OCI-LY1 (cell line): ENCODE data around the gene RFX8.

Source experiments
- H2AFZ ChIP-seq: fragments of 200-600 bp; sonication (generic), shearing (Covaris generic); 2 replicates; pipeline ENCODE4 v1.6.0; 2014; ENCODE audit warnings: antibody characterized with exemption, mild to moderate bottlenecking, low read length
- H3F3A ChIP-seq: fragments of 200-600 bp; sonication (generic), shearing (Covaris generic); 2 replicates; pipeline ENCODE4 v1.6.0; 2014; ENCODE audit warnings: mild to moderate bottlenecking, antibody characterized with exemption, low read length, moderate library complexity; ENCODE audit not compliant: insufficient read depth
- H3K27ac ChIP-seq: fragments of 200-600 bp; sonication (generic); 2 replicates; pipeline ENCODE4 v1.5.1; 2014; ENCODE audit warnings: low read length, mixed run types, mild to moderate bottlenecking, low read depth; ENCODE audit not compliant: poor library complexity, severe bottlenecking
- H3K27me3 ChIP-seq: fragments of 200-600 bp; sonication (generic); 2 replicates; pipeline ENCODE4 v1.6.0; 2014; ENCODE audit warnings: antibody characterized with exemption, mild to moderate bottlenecking, low read length, moderate library complexity; ENCODE audit not compliant: insufficient read depth
- H3K36me3 ChIP-seq: fragments of 200-600 bp; sonication (generic); 2 replicates; pipeline ENCODE4 v1.6.1; 2014; ENCODE audit warnings: mild to moderate bottlenecking, antibody characterized with exemption, low read length, moderate library complexity, mixed read lengths; ENCODE audit not compliant: insufficient read depth
- H3K4me1 ChIP-seq: fragments of 200-600 bp; sonication (generic); 2 replicates; pipeline ENCODE4 v1.5.1; 2014; ENCODE audit warnings: mild to moderate bottlenecking, low read length, moderate library complexity; ENCODE audit not compliant: insufficient read depth, severe bottlenecking
- H3K4me2 ChIP-seq: fragments of 200-600 bp; sonication (generic), shearing (Covaris generic); 2 replicates; pipeline ENCODE4 v1.6.1; 2014; ENCODE audit warnings: low read length
- H3K4me3 ChIP-seq: fragments of 200-600 bp; sonication (generic); 2 replicates; pipeline ENCODE4 v1.5.1; 2014; ENCODE audit warnings: low read length, low read depth, mild to moderate bottlenecking, mixed read lengths; ENCODE audit not compliant: poor library complexity, severe bottlenecking
- H3K79me2 ChIP-seq: fragments of 200-600 bp; shearing (Covaris generic); 2 replicates; pipeline ENCODE4 v1.6.1; 2016; ENCODE audit warnings: mixed run types, low read length, mixed read lengths; ENCODE audit not compliant: insufficient read depth
- H3K9ac ChIP-seq: fragments of 200-600 bp; sonication (generic), shearing (Covaris generic); 2 replicates; pipeline ENCODE4 v1.6.1; 2014; ENCODE audit warnings: mild to moderate bottlenecking, low read length, mixed read lengths
- H3K9me2 ChIP-seq: fragments of 200-600 bp; sonication (generic), shearing (Covaris generic); 2 replicates; pipeline ENCODE4 v1.6.1; 2014; ENCODE audit warnings: low read depth, mild to moderate bottlenecking, low read length, mixed read lengths
- H3K9me3 ChIP-seq: fragments of 200-600 bp; shearing (Covaris generic); 2 replicates; pipeline ENCODE4 v1.6.1; 2014; ENCODE audit warnings: low read length, mixed read lengths
- H4K20me1 ChIP-seq: fragments of 200-600 bp; sonication (generic), shearing (Covaris generic); 2 replicates; pipeline ENCODE4 v1.6.0; 2016; ENCODE audit warnings: mild to moderate bottlenecking, low read length; ENCODE audit not compliant: insufficient read depth
- CTCF ChIP-seq: fragments of 200-600 bp; sonication (generic), shearing (Covaris generic); IDR thresholded peaks from 2 replicates; pipeline ENCODE4 v1.5.1; 2017; ENCODE audit warnings: mild to moderate bottlenecking, antibody characterized with exemption, low read length, moderate library complexity, mixed read lengths
- EZH2 ChIP-seq: fragments of 200-600 bp; sonication (generic), shearing (Covaris generic); IDR thresholded peaks from 2 replicates; pipeline ENCODE4 v1.8.0; 2017; ENCODE audit warnings: borderline replicate concordance, mixed run types, mild to moderate bottlenecking, antibody characterized with exemption, low read length, moderate library complexity, mixed read lengths

RFX8 gene

GRCh38 chr2:101395545-101396315 lies 79.2 kb downstream of the RFX8 start:
- Histone ChIP-seq H3K27ac (no peak overlapping the region), H3K27me3 (no peaks in the 10 kb centered on the region), H3K4me3 (no peak overlapping the region), H3K79me2 (no peaks in the 10 kb centered on the region), H4K20me1 (no peaks in the 10 kb centered on the region), H2AFZ (no peak overlapping the region), H3K9ac (no peak overlapping the region), H3K9me2 (no peaks in the 10 kb centered on the region), H3K9me3 (no peaks in the 10 kb centered on the region), H3K4me1 (no peaks in the 10 kb centered on the region), H3K36me3 (no peaks in the 10 kb centered on the region), H3F3A (no peaks in the 10 kb centered on the region), H3K4me2 (no peak overlapping the region)
- TF ChIP-seq EZH2: no peak
- no peak for TF ChIP-seq CTCF

GRCh38 chr2:101388232-101388631 lies 86.7 kb downstream of the RFX8 start:
- Histone ChIP-seq H3K27ac (no peak overlapping the region), H2AFZ (no peak overlapping the region), H3K36me3 (no peaks in the 10 kb centered on the region), H3K9ac (no peak overlapping the region), H3K9me3 (no peaks in the 10 kb centered on the region), H3K27me3 (no peaks in the 10 kb centered on the region), H3K4me1 (no peaks in the 10 kb centered on the region), H3K4me2 (no peak overlapping the region), H4K20me1 (no peaks in the 10 kb centered on the region), H3K4me3 (no peak overlapping the region), H3K79me2 (no peaks in the 10 kb centered on the region), H3F3A (no peaks in the 10 kb centered on the region), H3K9me2 (no peaks in the 10 kb centered on the region)
- TF ChIP-seq EZH2 (no peak), CTCF (no peak)

- no peak within 1 kb of the TSS for H2AFZ ChIP-seq
- no peak within 1 kb of the TSS for H3K27ac ChIP-seq
- H3K9ac ChIP-seq: no peak within 1 kb of the TSS
- no peaks in the 10 kb centered on the region for H3K36me3 ChIP-seq
- H3K27me3 ChIP-seq: no peaks in the 10 kb centered on the region
- no peaks in the 10 kb centered on the region for H3K9me3 ChIP-seq
- no peaks in the 10 kb centered on the region for H3K4me1 ChIP-seq
- no peak within 1 kb of the TSS for H3K4me2 ChIP-seq
- H3K4me3 ChIP-seq: no peak within 1 kb of the TSS
- H4K20me1 ChIP-seq: no peaks in the 10 kb centered on the region
- TF ChIP-seq EZH2 (no peak), CTCF (no peak)
- H3F3A ChIP-seq: no peaks in the 10 kb centered on the region
- no peaks in the 10 kb centered on the region for H3K9me2 ChIP-seq
- no peaks in the 10 kb centered on the region for H3K79me2 ChIP-seq
These were observed 87.6 kb downstream of the RFX8 start, which contains the start of gene CREG2 for GRCh38 chr2:101387151-101387834. Gene CREG2 (minus strand): TSS chr2:101387503. CDS start chr2:101387457, 46 bp downstream.
